GM18951 (cell line): ENCODE results near the gene CD68.
"Not testable (repeated sequence)": the region's sequence is repeated elsewhere in the genome, so short reads cannot be mapped to it uniquely, and the experiment has no call there.

Experiments
- POLR2A ChIP-seq: IDR thresholded peaks from 4 replicates; pipeline ENCODE4 v1.6.1; 2011; ENCODE audit warnings: mild to moderate bottlenecking; ENCODE audit not compliant: insufficient read length, insufficient read depth; ENCODE audit errors: extremely low read depth
- in situ Hi-C: fragments of 300-500 bp; cut with MboI; formaldehyde crosslinking; loops from one replicate; pipeline ENCODE4 v1.12.0; 2022; ENCODE audit warnings: low sequenced_read_pairs, mixed read lengths, inconsistent platforms; ENCODE audit not compliant: unreplicated experiment

Gene CD68

DNA sequence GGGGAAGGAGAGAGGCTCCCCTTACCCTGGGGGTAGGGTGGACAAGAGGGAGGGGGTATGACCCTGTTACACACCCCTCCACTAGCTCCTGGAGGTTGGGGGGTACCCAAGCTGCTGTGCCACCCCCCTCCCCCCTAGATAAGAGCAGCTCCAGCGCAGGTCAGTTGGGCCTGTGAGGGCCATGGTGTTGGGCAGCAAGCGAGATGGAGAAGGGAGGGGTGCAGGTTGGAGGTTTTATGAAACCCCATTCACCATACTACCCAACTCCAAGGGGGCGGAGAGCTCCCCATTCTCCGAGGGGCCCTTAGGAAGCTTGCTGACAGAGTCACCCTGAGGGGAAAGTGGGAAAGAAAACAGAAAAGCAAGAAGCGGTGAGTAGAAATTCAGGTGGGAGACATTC is 12.2 kb downstream of the CD68 start:
- no peak for TF ChIP-seq POLR2A
- in situ Hi-C loops = no loop called here

DNA sequence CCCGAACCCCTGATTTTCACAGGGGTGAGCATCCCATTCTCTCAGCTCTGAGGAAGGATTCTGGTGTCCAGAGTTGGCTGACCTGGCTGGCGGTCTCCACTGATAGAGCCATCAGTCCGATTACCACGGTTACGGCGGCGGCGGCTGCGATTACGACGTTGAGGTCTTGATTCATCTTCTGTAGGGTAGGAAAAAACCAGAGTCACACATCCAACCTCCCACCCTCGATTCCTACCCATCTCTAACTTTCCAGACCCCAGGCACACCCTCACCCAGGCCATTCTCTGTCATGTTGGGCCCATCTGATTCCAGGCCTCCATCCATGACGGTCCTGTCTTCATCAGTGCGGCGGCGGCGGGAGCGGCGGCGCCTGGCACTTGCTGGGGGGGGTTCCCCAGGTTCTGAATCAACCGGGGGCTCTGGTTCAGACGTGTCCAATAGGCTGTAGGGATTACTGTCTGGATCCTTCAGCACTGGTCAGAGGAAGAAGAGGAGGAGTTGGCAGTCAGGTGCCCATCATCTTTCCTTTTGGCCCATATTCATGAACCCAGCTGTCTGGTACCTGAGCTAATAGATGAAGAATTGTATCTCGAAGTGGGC is 13.1 kb downstream of the CD68 start:
- TF ChIP-seq POLR2A = no peak
- in situ Hi-C loops = no loop called here

DNA sequence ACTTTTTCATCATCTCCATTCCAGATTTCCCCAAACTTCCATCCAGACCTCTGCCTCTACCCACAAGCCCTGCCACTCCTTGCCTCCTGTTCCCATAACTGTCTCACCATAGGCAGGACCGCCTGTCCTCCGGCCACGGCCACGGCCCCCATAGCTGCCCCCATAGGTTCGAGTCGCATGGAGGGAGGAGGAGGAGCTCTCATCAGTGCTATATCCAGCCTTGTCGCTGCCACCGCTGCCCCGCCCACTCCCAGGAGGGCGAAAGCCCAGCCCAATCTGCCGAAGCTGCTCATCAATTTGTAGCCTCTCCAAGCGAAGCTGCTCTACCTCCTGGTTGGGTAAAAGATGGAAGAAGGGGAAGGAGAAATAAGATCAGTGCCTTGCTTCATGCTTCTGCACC is 13.9 kb downstream of the CD68 start:
- no peak for TF ChIP-seq POLR2A

DNA sequence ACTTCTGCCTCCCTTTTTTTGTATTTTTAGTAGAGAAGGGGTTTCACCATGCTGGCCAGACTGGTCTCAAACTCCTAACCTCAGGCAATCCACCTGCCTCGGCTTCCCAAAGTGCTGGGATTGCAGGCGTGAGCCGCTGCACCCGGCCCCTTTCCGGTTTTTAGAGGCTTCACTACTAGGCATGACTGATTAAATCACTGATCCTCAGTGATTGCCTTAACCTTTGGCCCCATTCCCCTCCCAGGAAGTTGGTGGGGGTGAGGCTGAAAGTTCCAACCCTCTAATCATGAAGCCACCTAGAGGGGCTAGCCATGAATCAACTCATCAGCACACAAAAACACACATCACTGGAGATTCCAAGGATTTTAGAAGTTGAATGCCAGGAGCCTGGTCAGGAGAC is 18.1 kb downstream of the CD68 start:
- in situ Hi-C loops = not testable (repeated sequence)

More for the DNA sequence above, 13.9 kb downstream of the CD68 start:
- in situ Hi-C loops = no loop called here

DNA sequence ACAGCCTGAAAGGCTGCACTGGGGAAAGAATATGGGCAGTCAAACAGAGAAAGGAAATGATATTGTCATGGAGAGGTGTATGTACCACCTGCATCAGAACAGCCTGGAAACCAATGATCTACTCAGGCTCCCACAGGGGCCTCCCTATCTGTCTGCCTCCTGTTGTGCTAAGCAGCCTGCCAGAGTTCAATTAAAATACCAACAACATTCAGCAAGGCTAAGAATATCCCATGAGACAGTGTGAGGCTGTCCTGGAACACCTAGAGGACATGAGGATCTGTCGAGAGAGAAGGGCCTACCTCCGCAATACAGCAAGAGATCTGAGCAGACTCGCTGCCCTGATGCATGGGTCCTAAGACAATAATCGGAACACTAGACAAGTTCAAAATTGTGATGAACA is 26.8 kb downstream of the CD68 start:
- in situ Hi-C loops = no loop called here
- no peak for TF ChIP-seq POLR2A

DNA sequence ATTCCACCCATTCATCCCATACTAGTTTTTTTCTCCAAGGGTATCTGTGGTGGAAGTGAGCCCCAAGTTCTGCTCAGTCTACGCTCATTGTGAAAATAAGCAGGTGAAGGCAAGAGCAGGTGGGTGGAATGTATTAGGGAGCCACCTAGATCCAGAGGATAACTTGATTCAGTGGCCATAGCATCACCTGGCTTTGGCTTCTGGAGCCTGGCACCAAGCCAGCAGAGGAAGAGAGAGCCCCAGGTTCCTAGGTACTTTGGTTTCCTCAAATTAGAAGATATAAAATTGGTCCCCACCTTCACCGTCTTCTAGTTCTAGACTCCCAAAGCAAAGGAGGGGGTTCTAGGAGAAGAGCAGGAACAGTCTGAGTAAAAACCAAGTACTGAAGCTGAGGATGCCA is 31.2 kb downstream of the CD68 start:
- in situ Hi-C loops = no loop called here
- no peak for TF ChIP-seq POLR2A

DNA sequence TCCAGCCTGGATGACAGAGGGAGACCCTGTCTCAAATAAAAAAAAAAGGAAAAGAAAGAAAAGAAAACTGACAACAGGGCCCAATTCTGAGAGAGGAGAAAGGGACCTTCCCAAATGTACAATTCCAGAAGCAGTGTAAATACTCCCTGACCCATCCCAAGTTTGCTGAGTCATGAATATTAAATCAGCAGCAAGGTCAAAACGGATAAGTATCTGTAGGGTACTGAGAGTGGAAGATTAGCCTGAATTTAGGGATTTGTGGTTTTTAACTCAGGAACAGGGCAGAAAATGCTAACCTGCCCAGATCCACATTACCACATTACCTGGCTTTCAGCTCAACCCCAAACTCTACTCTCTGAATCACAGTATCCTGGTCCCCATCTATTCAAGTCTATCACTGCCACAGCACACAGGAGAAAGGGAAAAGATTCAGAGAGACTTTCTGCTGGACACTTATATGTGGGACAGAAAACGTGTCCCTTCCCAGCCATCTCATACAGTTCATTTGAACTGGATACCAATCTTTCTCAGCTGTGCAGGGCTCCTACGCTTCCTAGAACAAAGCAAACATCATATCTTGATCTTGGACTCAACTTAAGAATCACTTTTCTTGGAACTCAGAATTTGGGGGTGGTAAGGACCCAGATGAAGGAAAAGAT is 32.3 kb downstream of the CD68 start:
- in situ Hi-C loops = no loop called here
- TF ChIP-seq POLR2A = no peak

DNA sequence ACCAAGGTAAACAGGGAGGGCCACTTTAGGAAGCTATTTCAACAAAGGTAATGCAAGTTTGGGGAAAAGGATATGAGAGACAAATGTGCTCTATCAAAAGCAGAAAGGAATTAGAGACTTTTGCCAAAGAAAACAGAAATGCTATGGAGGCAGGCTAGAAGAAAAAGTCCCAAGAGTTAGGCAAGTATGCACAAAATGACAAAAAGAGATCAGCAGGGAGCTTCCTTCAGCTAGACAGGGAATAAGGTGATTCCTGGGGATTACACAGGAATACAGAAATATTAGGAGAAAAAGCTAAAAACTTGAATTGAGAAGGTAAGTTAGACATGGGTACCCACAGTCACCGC is 32.8 kb downstream of the CD68 start:
- TF ChIP-seq POLR2A = no peak
- in situ Hi-C loops = no loop called here

DNA sequence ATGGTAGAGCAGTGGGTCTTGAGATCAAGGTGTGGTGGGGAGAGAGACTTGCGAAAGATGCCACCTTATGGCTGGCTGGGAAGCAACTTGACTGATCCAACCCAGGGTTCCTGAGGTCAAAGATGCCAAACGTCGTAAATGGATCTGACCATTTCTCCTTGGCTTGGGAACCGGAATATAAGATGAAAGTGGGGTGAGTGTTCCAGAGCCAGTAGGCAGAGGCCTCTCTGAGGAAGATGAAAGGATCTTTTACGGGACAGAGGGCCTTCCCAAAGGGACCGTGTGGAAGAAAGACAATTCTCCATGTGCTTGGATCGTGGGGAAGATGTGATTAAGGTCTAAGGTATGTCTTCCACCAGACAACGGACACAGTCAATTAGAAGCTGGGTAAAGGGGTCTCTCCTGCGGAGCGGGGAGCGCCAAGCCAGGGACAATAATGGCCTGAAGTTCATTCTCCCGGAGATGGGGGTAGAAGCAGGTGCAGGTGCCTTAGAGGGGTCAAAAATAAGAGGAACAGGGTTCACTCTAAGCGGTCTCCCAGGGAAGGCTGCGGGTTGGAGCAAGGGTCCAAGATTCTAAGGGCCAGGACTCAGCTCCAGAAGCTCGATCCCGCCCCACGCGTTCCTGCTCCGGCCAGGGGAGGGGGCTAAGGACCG is 34.5 kb downstream of the CD68 start:
- in situ Hi-C loops = no loop called here
- no peak for TF ChIP-seq POLR2A

DNA sequence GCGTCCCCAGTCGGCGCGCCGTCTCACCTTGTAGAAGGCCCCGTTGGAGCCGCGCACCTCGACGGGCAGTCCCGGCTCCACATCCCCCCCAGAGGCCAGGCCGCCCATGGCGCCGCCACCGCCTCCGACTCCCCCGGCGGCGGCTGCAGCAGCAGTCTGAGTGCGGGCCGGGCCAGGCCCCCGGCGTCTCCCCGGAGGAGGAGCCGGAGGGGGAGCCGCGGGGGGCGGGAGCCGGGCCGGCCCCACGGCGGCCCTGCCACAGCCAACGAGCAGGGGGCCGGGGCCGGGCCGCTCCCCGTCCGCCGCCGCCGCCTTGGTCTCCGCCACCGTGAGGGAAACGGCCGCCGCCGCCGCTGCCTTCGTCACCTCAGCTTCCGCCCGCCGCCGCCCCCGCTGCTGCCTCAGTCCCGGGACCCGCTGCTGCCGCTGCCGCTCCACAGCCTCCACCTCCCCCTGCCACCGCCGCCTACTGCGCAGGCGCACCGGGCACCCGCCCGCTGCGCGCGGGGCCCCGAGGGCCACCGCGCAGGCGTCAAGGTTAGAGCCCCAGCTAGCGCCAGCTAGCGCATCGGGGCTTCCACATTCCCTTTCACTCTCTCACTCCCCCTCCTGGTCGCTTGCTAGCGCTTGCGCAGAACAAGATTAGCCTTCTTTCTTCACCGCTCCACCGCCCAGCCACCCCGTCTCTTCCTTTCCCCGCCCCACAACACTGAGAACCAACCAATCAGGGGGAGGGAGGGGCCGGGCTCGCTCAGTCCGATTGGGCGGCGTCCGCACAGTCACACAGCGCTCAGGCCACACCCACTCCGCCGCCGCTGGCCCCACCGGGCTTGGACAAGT is 35.2 kb downstream of the CD68 start, which contains the start of gene FXR2:
Gene FXR2 (minus strand): TSS at position 473 of the 840 bp plus-strand sequence. CDS start 365 bp downstream, at position 108.
- peak; percentile 77 for TF ChIP-seq POLR2A
- in situ Hi-C loops = no loop called here

DNA sequence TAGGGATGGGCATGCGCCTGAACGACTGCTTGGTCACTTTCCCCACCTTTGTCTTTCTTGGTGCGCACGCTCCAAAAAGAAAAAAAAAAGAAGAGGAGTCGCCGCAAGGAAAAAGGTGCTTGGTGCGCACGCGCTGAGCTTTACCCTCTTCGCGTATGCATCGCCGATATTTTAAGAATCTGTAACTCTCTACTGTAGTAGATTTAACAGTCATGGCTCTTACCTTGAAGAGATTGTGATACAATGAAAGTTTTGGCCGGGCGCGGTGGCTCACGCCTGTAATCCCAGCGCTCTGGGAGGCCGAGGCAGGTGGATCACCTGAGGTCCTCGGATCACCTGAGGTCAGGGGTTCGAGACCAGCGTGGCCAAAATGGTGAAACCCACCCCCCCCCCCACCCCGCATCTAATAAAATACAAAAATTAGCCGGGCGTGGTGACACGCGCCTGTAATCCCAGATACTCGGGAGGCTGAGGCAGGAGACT is 35.9 kb downstream of the CD68 start:
- in situ Hi-C loops = no loop called here
- TF ChIP-seq POLR2A = no peak

DNA sequence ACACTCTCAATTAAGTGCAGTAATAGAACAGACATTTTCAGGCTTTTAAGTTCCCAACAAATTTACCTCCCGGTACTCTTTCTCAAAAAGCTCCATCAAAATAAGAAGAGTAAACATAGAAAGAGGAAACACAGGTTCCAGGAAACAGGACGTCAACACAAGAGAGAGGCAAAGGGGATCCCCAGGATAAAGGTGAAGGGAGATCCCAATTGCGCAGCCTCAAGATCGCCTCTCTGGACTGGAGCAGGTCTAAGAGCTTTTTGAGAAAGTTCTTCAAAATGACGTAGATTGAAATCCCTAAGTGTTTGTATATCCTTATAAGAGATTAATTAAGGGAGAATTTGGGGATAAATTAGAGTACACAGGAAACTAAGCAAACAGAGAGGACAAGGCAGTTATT is 39.2 kb downstream of the CD68 start:
- TF ChIP-seq POLR2A = no peak
- in situ Hi-C loops = no loop called here

DNA sequence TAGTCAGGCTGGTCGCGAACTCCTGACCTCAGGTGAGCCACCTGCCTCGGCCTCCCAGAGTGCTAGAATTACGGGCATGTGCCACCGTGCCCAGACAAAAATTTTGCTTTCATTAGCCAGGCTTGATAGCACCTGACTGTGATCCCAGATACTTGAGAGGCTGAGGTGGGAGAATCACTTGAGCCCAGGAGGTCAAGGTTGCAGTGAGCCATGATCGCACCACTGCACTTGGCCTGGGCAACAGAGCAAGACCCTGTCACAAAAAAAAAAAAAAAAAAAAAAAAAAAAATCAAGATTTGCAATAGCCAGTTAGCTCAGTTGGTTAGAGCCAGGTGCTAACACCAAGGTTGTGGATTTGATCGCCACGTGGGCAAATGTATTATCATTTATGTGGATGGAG is 41.4 kb downstream of the CD68 start:
- in situ Hi-C loops = no loop called here
- TF ChIP-seq POLR2A = no peak
